B cell (primary cell): ENCODE data around the gene HAO1. TPM values are rescaled to one million over a fixed set of nuclear protein-coding genes. Genes with fewer than 3 reads are reported as not detected.

ENCODE experiments used
- ATAC-seq: fragments of 200-7000 bp; cut with Tn5 transposase; one replicate; pipeline ENCODE4 v1.10.0; 2021; ENCODE audit warnings: low read depth, mild to moderate bottlenecking, moderate number of reproducible peaks, moderate library complexity
- CTCF ChIA-PET: fragments of 350-600 bp; sonication (Branson Sonifier 250); formaldehyde crosslinking; loops from one replicate; lab custom pipeline; 2021; ENCODE audit warnings: antibody characterized with exemption, inconsistent platforms; lab: Charles Lee
- POLR2A ChIA-PET: fragments of 350-600 bp; sonication (Branson Sonifier 250); formaldehyde crosslinking; loops from one replicate; lab custom pipeline; 2021; ENCODE audit warnings: antibody characterized with exemption; lab: Charles Lee
- DNase-seq: peaks from one replicate; pipeline ENCODE4 v3.0.0; 2013
- H2AFZ ChIP-seq: 2 replicates; pipeline ENCODE4 v1.6.1; 2012; ENCODE audit warnings: mild to moderate bottlenecking, low read depth, low read length; ENCODE audit not compliant: insufficient read depth, poor library complexity, severe bottlenecking
- H3K27ac ChIP-seq, 2 donors: 1 replicate in 1 of 2; 2 replicates in 1 of 2; pipeline ENCODE4 v1.5.1; 2012 to 2013; ENCODE audit warnings: low read length in 2 of 2, mild to moderate bottlenecking in 2 of 2, moderate library complexity in 1 of 2
- H3K27me3 ChIP-seq, 4 experiments: fragments of 200-600 bp in 1 of 4; sonication (generic) in 1 of 4; replicated peaks in 1 of 4; 1 replicate in 2 of 4; 2 replicates in 2 of 4; pipeline versions ENCODE4 v1.6.1 to v1.7.0; 2013 to 2016; ENCODE audit warnings: low read length in 3 of 4, mild to moderate bottlenecking in 2 of 4, mixed read lengths in 1 of 4, moderate library complexity in 1 of 4; ENCODE audit not compliant: insufficient read depth in 4 of 4, control insufficient read depth in 3 of 4; ENCODE audit errors: control extremely low read depth in 1 of 4
- H3K36me3 ChIP-seq, 2 experiments: replicated peaks in 1 of 2; 1 replicate in 1 of 2; 2 replicates in 1 of 2; pipeline versions ENCODE4 v1.6.1 to v1.7.1; 2013; ENCODE audit warnings: low read length in 1 of 2; ENCODE audit not compliant: insufficient read depth in 2 of 2, control insufficient read depth in 1 of 2; ENCODE audit errors: control extremely low read depth in 1 of 2, extremely low read depth in 1 of 2
- H3K4me1 ChIP-seq, 2 donors: fragments of 200-600 bp in 1 of 2; sonication (generic) in 1 of 2; 1 replicate in 1 of 2; 2 replicates in 1 of 2; pipeline versions ENCODE4 v1.5.1 to v1.6.1; 2013 to 2017; ENCODE audit warnings: low read length in 2 of 2; ENCODE audit not compliant: control insufficient read depth in 2 of 2, insufficient read depth in 2 of 2
- H3K4me2 ChIP-seq: replicated peaks from 2 replicates; pipeline ENCODE3; 2012; ENCODE audit warnings: mild to moderate bottlenecking, low read depth, low read length; ENCODE audit not compliant: poor library complexity, severe bottlenecking
- H3K4me3 ChIP-seq, 5 experiments: fragments of 200-600 bp in 1 of 5; sonication (generic) in 1 of 5; 1 replicate in 3 of 5; 2 replicates in 2 of 5; pipeline versions ENCODE4 v1.5.1 to v1.7.0; 2011 to 2016; ENCODE audit warnings: low read length in 4 of 5, mild to moderate bottlenecking in 4 of 5, low read depth in 2 of 5, control low read depth in 1 of 5, moderate library complexity in 1 of 5; ENCODE audit not compliant: insufficient read depth in 1 of 5; ENCODE audit errors: control extremely low read depth in 1 of 5, extremely low read depth in 1 of 5
- H3K79me2 ChIP-seq: fragments of 200-600 bp; sonication (generic); one replicate; pipeline ENCODE4 v1.6.0; 2016; ENCODE audit warnings: low read length; ENCODE audit not compliant: control insufficient read depth, insufficient read depth
- H3K9ac ChIP-seq: fragments of 200-600 bp; sonication (generic); 2 replicates; pipeline ENCODE4 v1.6.1; 2017; ENCODE audit warnings: mild to moderate bottlenecking, low read length, moderate library complexity
- H3K9me3 ChIP-seq, 3 donors: one replicate each; pipeline versions ENCODE4 v1.6.1 to v1.7.1; 2013; ENCODE audit warnings: low read length in 2 of 3; ENCODE audit not compliant: control insufficient read depth in 2 of 3, insufficient read depth in 1 of 3; ENCODE audit errors: control extremely low read depth in 1 of 3
- H4K20me1 ChIP-seq: 2 replicates; pipeline ENCODE4 v1.6.0; 2012; ENCODE audit warnings: mild to moderate bottlenecking, low read length; ENCODE audit not compliant: insufficient read depth, control insufficient read depth, poor library complexity, severe bottlenecking
- H3K27ac Mint-ChIP-seq: one replicate; pipeline ENCODE4 v1.8.0; 2021; ENCODE audit warnings: mixed read lengths
- H3K27me3 Mint-ChIP-seq: one replicate; pipeline ENCODE4 v1.8.0; 2021; ENCODE audit warnings: mixed read lengths
- H3K4me1 Mint-ChIP-seq: one replicate; pipeline ENCODE4 v1.8.0; 2021; ENCODE audit warnings: mixed read lengths
- H3K4me3 Mint-ChIP-seq: one replicate; pipeline ENCODE4 v1.8.0; 2021; ENCODE audit warnings: mixed read lengths
- H3K9me3 Mint-ChIP-seq: one replicate; pipeline ENCODE4 v1.8.0; 2022; ENCODE audit warnings: mixed read lengths; ENCODE audit not compliant: insufficient read depth
- CTCF ChIP-seq: fragments of 200-600 bp; IDR thresholded peaks from one replicate; pipeline ENCODE4 v1.8.0; 2022; ENCODE audit warnings: antibody characterized with exemption, mild to moderate bottlenecking
- EZH2 ChIP-seq: IDR thresholded peaks from 2 replicates; pipeline ENCODE4 v1.6.1; 2012; ENCODE audit warnings: borderline replicate concordance, low read depth, mild to moderate bottlenecking, moderate library complexity, low read length; ENCODE audit not compliant: insufficient read depth, poor library complexity, severe bottlenecking
- WGBS: methylation state at CpG from one replicate; pipeline ENCODE4 v1.1.5; 2013; ENCODE audit warnings: missing lambda C conversion rate; ENCODE audit not compliant: insufficient coverage; 5-methylcytosine and 5-hydroxymethylcytosine counted together
- intact Hi-C: fragments of 100-400 bp; cut with micrococcal nuclease; formaldehyde crosslinking; loops from one replicate; pipeline ENCODE4 v1.10.0; 2022
- polyA plus RNA-seq: library from polyadenylated mRNA; depleted of rRNA; stranded (reverse); fragments of >200 nt; gene quantifications from 2 replicates; pipeline ENCODE4 v1.2.3, GENCODE V29; 2012
- total RNA-seq, 2 donors: library from RNA; stranded (reverse); fragments of 120-200 nt in 1 of 2; gene quantifications; 1 replicate in 1 of 2; 2 replicates in 1 of 2; pipeline versions ENCODE4 v1.2.3 to v1.2.4, GENCODE V29; 2013 to 2022

HAO1 gene
- total and polyA plus RNA-seq, 2 donors (not counting 1 experiment from before 2014, with no cell fraction given): not detected

GRCh38 chr20:7937328-7937727 lies 2.9 kb downstream of the HAO1 start:
- no peak overlapping the region for H3K4me2 ChIP-seq
- WGBS: no CpG with 5 or more reads among the region's 3 CpGs
- no peak overlapping the region for H3K9ac ChIP-seq
- no peaks in the 10 kb centered on the region for H3K27me3 Mint-ChIP-seq
- no peaks in the 10 kb centered on the region for H3K9me3 Mint-ChIP-seq
- no peaks in the 10 kb centered on the region for H4K20me1 ChIP-seq
- H3K4me1 ChIP-seq: peaks cover 3 to 6% of the 10 kb centered on the region in 2 donors
- no peak overlapping the region for H3K4me3 Mint-ChIP-seq
- intact Hi-C loops: no loop called here
- no peak overlapping the region for H3K4me3 ChIP-seq
- H3K27ac Mint-ChIP-seq: no peak overlapping the region
- DNase-seq: no peak
- no peak for TF ChIP-seq EZH2
- TF ChIP-seq CTCF: no peak
- H3K9me3 ChIP-seq: no peaks in the 10 kb centered on the region
- H3K36me3 ChIP-seq: no peaks in the 10 kb centered on the region
- ATAC-seq: no peak
- H3K27me3 ChIP-seq: no peaks in the 10 kb centered on the region
- ChIA-PET CTCF (interaction anchor here (0.6 to 5.1 kb wide), 9 partner anchors 8 to 1655 kb away, joined by 3 to 74 read pairs (median 6); no protein-coding TSS in a partner anchor), POLR2A (no interaction called here)
- H3K27ac ChIP-seq: no peak overlapping the region
- H3K4me1 Mint-ChIP-seq: peaks cover 13% of the 10 kb centered on the region
- H2AFZ ChIP-seq: no peak overlapping the region
- H3K79me2 ChIP-seq: no peaks in the 10 kb centered on the region

GRCh38 chr20:7935027-7935551 lies 5.2 kb downstream of the HAO1 start:
- peak overlapping the region; percentile 26 for H3K4me2 ChIP-seq
- H3K36me3 ChIP-seq: no peaks in the 10 kb centered on the region
- CTCF ChIA-PET: interaction anchor here (2.1 to 5.1 kb wide), 3 partner anchors 9 to 787 kb away, joined by 6 to 74 read pairs (median 17); no protein-coding TSS in a partner anchor
- H3K79me2 ChIP-seq: no peaks in the 10 kb centered on the region
- H3K27me3 ChIP-seq: no peaks in the 10 kb centered on the region
- intact Hi-C loops: no loop called here
- no CpG with 5 or more reads among the region's 4 CpGs for WGBS
- POLR2A ChIA-PET: no interaction called here
- ATAC-seq (no peak), DNase-seq (peak; percentile 14)
- Mint-ChIP-seq H3K27me3 (peaks cover 3% of the 10 kb centered on the region), H3K4me1 (peaks cover 13% of the 10 kb centered on the region), H3K4me3 (no peak overlapping the region), H3K9me3 (no peaks in the 10 kb centered on the region), H3K27ac (no peak overlapping the region)
- no peak for TF ChIP-seq CTCF
- no peak for TF ChIP-seq EZH2
- H3K4me1 ChIP-seq: peaks cover 3 to 6% of the 10 kb centered on the region in 2 donors
- H2AFZ ChIP-seq: peak overlapping the region; percentile 18
- H3K4me3 ChIP-seq: no peak overlapping the region
- no peaks in the 10 kb centered on the region for H3K9me3 ChIP-seq
- H4K20me1 ChIP-seq: no peaks in the 10 kb centered on the region
- H3K9ac ChIP-seq: peak overlapping the region; percentile 7
- no peak overlapping the region for H3K27ac ChIP-seq
